CD4-positive, alpha-beta T cell treated with Interleukin-10 for 1 hour (primary cell): Measurements from ENCODE around the gene BDKRB1.

Source experiments
- DNase-seq: peaks from one replicate; pipeline ENCODE4 v3.0.0-alpha.2; 2020

BDKRB1 gene

DNA sequence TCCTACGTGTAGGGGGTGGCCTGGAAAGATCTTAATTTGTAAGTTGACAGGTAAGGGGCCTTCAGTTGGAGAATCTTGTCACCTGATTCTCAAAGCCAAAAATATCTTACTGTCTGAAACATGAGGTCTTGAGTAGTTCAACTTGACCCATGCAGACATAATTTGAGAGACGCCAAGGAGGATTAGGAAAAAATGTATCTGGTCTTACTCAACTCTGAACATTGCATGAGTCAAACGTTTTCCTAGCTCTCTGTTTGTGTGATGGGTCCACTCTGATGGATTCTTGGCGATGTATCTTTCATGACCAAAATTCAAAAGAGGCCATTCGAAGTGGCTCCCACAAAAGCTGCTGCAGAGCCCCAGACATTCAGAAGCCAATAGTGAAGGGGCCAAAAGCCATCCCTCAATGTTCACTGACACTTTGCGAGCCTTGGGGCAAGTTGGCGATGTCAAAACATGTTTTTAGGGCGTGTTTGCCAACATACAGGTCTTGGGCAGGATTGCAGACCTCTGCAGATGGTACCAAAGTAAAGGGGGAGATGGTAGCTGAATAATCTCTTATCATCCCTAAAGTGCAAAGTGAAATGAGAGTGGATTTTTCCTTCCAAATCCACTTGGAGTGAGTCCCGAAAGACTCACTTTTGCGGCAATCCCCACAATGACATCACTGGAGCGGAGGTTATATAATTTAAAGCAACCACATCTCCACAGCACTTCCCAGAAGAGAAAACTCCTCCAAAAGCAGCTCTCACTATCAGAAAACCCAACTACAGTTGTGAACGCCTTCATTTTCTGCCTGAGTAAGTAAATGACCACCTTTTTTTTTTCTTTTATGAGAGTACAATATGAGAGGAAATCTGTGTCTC, at the start of gene BDKRB1:
BDKRB1 (plus strand) TSS at position 710 of the 866 bp plus-strand sequence. CDS start 7,473 bp downstream, outside the sequence.
- DNase-seq, result no peak

DNA sequence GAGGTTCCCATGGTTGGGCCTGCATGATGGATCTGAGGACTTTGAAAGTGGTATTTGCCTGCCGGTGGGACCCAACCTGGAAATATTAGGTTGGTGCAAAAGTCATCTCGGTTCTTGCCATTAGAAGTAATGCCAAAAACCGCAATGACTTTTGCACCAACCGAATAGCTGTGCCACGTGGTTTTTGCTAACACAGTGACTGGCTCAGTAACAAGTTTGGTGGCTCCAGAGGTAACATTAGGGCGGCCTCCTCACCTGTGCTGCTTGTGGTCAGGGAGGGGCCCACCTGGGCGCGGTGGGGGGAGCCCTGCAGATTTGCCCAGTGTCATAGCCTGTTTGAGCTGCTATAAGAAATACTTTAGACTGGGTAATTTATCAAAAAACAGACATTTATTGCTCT, 49.5 kb upstream of the BDKRB1 start:
- DNase-seq, result no peak

DNA sequence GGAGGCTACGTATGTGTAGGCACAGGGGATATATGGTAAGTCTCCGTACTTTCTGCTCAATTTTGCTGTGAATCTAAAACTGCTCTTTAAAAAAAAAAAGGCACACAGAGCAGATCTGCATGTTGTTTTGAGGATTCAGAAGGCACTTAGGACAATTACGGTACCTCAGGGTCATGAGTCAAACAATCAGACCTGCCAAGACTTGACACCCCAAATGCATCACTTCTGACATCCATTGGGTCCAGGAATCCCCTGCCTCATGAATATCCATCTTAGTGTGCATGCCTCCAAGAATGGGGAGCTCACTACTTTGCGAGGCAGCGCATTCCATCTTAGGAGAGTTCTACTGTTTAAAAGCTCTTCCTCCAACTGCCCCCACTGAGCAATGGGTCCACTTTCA, 48.3 kb upstream of the BDKRB1 start:
- no peak for DNase-seq

DNA sequence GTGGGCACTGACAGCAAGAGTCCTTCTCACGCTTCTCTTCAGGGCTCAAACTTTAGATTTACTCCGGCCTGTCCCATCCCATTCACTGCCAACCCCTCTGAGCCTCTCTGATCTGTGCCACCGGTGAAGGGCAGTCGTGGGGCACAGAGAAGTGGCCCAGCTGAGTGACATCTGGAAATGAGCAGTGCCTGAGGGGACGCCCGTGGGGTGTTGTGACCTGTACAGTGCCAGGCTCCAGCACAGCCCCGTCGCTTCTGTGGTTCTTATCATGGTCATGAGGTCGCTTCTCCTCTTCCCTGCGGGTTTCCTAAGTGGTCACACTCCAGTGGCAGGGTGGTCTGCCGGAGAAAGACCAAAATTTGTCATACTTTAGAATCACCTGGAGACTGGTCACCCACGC, 47.3 kb upstream of the BDKRB1 start:
- no peak for DNase-seq

DNA sequence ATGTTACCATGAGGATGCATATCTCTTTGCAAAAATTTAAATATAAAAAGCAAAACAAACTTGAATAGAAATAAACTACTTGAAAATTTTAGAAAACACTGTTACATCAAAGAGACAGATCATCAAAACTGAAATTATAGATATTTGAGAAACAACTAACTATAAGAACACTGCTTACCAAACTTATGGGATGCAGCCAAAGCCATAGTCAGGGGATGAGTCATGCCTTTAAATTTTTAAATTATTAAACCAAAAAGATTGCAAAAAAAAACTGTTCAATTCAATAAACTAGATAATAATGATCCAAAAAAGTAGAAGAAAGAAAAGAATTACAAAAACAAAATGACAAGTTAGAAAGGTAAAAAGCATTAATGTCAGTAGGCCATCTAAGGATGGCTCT, 43.9 kb upstream of the BDKRB1 start:
- DNase-seq, result no peak

DNA sequence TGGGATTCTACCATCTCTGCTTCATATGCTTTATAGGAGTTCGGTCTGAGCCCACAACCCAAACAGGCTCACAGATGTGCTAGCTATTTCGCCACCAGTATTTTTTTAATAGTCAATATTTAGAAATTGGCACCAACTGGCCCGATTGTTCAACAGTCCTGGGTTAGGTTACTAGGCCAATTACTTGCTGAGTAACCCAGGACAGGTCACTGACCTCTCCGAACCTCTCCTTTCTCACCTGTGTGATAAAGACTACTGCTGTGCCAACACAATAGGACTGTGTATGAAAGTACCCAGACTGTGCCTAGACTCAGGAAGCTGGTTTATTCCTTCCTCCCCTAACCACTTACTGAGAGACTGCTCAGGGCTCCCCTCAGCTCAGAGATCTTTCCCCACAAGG, 43.1 kb upstream of the BDKRB1 start:
- no peak for DNase-seq

DNA sequence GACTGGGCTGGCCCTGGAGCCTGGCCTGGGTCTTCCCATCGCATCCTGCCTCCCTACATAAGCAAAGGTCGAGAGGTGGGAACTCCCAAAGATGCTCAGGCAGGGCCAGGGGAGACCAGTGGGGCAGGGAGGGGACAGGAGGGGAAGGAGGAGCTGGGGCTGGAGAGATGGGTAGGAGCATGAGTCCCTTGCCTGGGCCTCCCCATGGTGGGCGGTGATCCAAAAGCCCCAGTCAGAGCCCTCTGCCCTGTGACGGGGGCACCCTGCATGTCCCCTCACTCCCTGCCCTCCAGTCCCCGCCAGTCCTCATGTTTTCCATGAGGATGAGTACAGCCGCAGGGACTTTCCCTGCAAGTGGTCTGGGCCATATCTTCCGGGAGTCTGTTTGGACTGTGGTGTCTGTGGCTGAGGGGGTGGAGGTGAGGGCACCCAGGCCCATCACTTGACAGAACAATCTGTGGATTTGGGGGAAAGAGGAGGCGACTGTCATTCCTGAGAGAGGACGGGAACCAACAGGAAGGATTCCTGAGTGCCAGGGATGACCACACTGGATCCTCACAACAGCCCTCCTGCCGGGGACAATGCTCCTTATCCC, 42.0 kb upstream of the BDKRB1 start:
- DNase-seq, result no peak

DNA sequence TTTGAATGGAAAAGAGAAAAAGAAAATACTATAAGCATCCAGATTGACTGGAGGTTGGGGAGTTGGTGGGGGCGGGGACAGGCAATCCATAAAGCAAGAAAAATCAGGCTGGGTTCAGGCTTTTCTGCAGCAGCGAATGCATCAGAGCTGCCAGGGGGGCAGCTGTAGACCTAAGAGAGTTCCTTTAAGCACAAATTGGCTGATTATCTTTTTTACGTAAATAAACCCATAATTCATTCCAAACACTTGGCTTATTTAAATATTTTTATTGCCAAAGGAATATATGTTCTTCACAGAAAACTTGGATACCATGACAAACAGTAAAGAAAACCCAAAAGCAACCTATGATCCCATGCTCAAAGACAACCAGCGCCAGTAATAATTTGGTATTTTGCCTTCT, 41.2 kb upstream of the BDKRB1 start:
- no peak for DNase-seq

DNA sequence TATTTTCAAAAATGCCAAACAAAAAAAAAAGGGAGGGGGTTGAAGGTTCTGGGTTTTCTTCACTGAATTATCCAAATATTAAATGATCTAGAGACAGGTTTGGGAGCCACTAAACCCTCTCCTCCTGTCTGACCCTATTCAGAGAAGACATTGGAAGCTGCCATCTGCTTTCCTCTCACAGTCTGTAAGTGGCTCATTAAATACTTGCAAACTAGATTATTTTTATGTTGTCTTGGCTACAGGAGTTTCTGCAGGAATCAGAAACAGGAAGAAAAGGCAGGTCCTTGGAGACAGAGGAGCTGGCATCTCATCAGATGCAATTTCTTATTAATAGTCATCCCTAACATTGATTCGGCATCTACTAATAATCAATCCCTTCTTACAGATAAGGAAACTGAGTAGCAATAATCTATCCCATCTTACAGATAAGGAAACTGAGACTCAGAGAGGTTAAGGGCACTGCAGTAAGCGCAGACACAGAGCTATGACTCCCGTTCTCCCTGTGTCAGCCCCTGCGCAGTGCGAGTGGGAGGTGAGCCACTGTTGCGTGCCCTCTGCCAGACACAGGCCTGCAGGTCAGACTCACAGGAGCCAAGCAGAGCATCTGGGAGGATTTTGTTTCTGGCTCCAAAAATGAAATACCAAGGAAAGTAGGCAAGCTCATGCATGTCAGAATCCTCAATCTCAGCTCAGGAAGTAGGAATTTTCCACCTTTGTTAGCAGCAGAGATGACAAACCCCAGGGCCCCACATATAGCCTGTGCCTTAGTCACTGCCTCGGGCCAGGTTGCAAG, 40.4 kb upstream of the BDKRB1 start:
- no peak for DNase-seq

DNA sequence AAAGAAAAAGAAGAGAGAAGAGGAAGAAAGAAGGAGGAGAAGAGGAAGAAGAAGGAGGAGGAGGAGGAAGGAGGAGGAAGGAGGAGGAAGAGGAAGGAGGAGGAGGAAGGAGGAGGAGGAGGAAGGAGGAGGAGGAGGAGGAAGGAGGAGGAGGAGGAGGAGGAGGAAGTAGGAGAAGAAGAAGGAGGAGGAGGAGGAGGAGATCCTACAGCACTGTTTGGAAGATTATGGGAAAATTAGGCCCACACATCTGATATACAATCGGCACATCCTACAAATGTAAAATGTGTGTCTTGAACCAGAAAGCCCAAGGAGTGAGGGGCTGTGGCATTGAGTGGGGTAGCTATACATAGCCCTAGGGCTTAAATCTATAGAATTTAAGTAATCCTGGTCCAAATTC, 39.4 kb upstream of the BDKRB1 start:
- no peak for DNase-seq

DNA sequence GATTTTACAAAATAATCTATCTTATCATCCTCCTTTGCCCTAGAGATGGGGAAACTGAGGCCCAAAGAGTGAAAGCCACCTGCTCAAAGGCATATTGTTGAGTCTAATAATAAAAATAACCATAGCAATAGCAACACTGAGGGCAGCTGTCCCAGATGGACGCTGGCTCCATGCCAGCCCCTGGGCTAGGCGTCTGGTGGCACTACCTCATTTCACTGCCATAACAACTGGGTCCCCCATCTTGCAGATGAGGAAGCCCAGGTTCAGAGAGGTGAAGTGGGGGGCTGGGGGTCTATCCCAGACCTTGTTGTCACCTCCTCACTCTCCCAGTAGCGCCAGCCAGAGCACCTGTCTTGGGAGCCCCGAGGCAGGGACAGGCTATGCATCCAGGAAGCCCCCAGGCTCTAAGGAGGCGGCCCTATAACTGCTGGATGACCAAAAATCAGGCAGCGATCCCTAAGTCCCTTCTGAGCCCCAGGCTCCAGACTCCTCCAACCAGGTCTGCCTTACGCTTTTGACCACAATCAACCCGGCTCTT, 38.6 kb upstream of the BDKRB1 start:
- DNase-seq, result no peak

DNA sequence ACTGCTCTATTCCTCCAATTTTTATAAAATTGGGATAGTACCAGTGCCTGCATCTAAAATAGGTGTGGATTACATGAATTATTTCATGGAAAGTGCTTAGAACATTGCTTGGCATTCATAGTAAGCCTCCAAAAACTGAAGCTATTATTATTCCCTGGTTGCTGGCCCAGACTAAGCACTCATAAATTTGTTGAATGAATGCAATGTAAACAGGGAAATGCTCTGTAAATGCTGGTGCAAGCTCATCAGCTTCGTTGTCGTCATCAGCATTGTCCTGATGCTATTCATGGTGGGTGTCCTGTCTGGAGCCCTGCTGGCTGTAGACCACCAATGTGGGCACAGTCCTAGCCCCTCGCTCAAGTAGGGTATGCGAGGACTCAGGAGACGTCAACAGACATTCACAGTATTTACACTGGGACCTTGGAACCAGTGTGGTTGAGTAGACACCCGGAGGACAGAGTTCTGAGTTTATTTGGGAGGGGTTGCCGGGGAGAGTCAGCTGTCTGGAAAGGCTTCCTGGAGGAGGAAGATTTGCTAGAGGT, 34.8 kb upstream of the BDKRB1 start:
- DNase-seq, result no peak

DNA sequence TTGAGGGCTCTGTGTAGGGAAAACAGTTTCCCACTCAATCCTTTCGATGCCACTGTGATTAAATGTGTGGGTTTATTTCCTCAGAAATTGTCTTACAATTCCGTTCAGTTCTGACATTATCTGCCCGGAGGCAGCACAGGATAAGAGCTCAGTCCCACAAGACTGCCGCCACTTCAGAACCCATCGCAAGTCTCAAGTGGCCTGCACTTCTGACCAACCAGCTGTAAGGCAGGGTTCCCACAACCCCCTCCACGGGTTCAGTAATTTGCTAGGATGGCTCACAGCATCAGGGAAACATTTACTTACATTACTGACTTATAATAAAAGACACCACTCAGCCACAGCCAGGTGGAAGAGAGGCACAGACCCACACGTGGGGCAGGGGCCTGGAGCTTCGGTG, 34.2 kb upstream of the BDKRB1 start:
- DNase-seq, result no peak

DNA sequence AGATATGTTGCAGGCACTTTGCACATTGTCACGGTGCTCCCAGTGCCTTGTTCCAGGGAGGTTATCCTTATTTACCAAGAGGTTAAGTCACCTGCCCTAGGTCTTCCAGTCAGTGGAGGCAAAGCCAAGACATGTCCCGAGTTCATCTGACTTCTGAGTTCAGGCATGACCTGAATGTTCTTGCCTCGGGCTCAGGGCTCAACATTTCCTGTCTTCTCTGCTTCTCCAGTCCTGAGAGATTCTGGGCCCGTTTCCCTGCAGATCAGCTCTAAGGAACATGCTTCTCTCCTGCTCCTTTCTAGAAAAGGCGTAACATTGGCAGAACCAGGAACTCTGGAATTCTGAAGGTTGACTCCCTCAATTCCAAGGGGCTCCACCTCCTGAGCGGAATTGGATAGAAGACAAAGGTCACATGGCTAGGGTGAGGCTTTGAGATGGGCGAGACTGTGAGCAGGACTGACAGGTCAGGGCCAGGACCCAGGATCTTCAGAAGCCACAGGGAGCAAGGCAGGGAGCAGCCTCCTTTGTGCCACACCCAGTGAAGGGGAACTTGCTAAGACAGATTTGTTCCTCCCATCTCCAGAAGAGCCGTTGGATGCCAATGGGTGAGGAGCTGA, 31.4 kb upstream of the BDKRB1 start:
- DNase-seq, result no peak

DNA sequence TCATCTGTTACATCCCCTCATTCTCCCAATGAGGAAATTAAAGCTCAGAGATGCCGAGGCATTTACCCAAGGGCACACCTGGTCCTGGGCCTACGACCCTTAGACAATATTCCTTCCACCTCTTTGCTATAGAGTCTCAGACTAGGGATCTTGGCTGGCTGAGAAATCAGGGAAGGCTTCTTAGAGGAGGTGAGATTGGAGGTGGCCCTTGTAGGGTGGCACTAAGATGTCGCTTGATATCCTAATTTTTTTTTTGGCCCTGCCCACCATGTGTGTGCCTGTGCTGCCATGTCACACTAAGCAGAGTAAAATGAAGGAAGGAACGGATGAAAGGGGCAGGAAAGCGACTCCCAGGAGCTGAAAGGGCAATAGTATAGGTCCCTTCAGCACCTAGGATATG, 30.8 kb upstream of the BDKRB1 start:
- no peak for DNase-seq

DNA sequence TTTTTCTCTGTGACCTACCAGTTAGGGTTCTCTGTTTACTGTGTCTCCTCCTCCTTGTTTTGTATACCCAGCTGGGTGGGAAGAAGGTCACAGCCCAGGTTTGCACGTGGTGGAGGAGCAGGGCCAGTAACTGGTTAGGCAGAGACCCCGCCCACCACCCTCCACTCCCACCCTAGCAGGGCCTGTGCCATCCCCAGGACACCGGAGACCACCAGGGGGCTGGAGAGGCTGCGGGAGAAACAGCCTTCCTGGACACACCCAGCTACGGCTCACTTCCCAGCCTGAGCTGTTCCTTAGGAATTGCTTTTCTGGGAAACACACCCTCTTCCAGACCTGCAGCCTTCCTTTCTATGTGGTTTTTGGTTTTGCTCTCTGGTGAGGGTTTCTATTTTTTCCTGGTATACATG, 30.3 kb upstream of the BDKRB1 start:
- DNase-seq, result no peak

DNA sequence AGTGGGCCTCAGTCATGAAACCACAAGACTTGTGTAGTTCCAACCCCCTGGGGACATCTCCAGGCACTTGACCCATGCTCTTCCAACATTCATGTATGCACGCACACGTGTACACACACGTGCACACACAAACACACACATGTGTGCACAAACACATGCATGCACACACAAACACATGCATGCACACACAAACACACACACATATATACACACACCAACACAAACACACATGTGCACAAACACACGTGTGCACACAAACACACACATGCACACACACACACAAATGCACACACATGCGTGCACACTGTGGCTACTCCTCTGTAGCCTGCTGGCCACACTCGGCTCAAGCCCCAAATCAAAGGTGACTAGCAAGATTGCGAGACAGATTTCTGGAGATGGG, 28.6 kb upstream of the BDKRB1 start:
- DNase-seq, result no peak

DNA sequence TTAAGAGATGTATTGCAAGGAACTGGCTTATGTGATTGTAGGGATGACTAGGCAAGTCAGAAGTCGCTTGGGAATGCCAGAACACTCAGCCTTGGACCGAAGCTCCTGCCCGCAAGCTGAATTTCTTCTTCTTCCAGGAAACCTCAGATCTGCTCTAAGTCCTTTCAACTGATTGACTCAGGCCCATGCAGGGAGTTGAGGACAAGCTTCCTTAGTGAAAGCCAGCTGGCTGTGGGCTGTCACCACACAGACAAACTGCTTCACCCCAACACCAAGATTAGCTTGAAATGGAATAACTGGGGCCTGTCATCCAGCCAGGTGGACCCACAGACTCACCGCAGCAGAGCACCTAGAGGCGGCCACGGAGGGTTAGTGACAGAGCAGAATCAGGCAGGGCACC, 26.7 kb upstream of the BDKRB1 start:
- DNase-seq, result no peak

DNA sequence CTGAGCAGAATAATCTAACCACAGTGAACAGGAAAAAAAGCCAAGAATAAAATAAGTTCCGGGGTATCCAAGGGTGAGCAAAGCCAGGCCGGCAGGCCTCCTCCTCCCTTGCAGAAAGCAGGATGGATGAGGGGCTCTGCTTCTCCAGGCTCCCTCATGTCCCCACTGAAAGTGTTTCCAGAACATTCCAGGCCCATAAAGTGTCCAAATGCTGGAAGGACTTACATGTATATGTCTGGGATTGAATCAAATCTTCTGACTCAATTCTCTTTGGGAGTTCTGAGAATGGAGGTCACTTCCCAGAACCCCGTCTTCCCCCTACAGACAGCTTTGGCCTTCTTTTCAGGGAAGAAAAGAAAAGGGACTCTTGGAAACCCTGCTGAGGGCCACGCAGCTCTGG, 25.0 kb upstream of the BDKRB1 start:
- no peak for DNase-seq

DNA sequence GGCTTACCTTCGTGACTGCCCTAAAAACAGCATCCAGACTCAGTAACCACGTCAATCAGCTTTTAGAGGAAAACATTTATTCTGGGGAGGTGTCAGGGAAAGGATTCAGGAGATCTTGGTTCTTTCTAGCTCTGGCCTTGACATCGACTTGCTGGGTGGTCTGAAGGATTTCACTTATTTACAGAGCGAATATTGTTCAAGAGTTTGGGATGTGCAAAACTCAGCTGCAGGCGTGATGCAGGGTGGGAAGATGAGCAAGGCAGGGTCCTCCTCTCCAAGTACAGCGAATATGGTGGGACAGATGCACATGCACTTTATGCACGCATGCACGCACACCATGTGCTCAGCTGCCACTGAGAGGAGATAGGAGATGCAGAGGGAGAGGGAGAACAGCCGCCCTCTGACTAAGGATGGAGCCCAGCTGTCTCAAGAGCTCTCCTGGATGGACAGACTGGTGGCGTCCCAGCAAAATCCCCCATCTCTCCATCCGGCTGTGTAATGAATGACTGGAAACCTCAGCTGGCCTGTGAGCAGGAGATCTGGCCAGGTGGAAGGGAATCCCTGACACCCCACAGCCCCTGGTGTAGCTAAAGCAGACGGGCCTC, 24.4 kb upstream of the BDKRB1 start:
- no peak for DNase-seq

DNA sequence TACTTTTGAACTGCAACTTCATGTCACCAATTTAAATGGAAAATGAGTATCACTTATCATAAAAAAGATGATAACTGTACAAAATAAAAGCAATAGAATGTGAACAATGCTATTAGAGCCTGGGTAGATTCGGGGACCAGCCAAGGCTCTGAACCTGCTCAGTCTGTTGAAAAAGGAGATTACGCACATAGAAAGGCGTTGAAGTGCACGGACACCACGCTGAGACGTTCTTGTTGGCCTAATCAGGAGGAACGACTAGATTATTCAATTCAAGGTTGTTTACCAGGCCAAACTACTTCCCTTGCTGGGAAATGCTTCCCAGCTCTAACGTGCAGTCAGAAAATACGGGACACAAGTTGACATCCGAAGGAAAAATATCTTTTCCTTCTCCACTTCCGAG, 23.5 kb upstream of the BDKRB1 start:
- DNase-seq, result no peak

DNA sequence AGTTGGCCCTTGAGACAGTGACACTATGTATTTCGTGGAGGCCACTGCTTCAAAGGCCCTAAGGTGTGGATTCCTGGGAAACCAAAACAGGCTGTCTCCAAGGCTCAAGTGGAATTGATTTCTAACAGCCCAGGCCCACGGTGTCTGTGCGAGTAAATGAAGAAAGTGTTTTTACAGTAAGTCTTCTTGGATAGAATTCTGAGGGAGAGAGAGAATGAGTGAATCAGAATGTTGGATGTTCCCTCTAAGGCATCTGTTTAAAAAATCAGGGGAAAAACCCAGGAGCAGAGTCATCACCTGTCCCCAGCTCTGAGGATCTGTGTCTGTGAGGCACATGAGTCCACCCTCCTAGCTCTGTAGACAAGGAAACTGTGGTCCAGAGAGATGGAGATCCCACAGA, 22.3 kb upstream of the BDKRB1 start:
- DNase-seq, result no peak
